Measurements from ENCODE around the gene PRR30.

DNA sequence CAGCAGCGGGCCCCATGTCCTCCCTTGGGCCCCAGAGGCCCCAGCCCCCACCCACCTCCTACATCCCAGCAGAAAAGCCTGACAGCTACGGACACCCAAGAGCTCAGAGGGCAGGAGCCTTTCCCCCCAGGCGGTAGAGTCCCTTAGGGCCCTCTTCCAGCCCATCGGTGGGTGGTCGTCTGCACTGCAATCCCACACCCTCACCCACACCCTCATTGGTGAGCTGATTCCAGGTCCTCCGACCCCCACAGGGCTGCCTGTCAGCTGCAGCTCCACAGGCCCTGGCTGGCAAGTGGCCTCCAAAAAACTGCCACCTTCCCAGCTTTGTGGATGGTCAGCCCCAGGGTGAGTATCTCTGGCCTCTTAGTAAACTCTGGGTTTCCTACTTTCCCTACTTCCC is 20.1 kb upstream of the PRR30 start:
- TF ChIP-seq, protein P1, sequence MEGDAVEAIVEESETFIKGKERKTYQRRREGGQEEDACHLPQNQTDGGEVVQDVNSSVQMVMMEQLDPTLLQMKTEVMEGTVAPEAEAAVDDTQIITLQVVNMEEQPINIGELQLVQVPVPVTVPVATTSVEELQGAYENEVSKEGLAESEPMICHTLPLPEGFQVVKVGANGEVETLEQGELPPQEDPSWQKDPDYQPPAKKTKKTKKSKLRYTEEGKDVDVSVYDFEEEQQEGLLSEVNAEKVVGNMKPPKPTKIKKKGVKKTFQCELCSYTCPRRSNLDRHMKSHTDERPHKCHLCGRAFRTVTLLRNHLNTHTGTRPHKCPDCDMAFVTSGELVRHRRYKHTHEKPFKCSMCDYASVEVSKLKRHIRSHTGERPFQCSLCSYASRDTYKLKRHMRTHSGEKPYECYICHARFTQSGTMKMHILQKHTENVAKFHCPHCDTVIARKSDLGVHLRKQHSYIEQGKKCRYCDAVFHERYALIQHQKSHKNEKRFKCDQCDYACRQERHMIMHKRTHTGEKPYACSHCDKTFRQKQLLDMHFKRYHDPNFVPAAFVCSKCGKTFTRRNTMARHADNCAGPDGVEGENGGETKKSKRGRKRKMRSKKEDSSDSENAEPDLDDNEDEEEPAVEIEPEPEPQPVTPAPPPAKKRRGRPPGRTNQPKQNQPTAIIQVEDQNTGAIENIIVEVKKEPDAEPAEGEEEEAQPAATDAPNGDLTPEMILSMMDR (IDR thresholded peaks at IDR 0.05; ENCODE audit: insufficient read depth, low read length): no peak
- TF ChIP-seq, protein P2, sequence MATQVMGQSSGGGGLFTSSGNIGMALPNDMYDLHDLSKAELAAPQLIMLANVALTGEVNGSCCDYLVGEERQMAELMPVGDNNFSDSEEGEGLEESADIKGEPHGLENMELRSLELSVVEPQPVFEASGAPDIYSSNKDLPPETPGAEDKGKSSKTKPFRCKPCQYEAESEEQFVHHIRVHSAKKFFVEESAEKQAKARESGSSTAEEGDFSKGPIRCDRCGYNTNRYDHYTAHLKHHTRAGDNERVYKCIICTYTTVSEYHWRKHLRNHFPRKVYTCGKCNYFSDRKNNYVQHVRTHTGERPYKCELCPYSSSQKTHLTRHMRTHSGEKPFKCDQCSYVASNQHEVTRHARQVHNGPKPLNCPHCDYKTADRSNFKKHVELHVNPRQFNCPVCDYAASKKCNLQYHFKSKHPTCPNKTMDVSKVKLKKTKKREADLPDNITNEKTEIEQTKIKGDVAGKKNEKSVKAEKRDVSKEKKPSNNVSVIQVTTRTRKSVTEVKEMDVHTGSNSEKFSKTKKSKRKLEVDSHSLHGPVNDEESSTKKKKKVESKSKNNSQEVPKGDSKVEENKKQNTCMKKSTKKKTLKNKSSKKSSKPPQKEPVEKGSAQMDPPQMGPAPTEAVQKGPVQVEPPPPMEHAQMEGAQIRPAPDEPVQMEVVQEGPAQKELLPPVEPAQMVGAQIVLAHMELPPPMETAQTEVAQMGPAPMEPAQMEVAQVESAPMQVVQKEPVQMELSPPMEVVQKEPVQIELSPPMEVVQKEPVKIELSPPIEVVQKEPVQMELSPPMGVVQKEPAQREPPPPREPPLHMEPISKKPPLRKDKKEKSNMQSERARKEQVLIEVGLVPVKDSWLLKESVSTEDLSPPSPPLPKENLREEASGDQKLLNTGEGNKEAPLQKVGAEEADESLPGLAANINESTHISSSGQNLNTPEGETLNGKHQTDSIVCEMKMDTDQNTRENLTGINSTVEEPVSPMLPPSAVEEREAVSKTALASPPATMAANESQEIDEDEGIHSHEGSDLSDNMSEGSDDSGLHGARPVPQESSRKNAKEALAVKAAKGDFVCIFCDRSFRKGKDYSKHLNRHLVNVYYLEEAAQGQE (IDR thresholded peaks at IDR 0.05; ENCODE audit: insufficient replicate concordance, low read depth): no peak
- TF ChIP-seq POLR2AphosphoS5 (IDR thresholded peaks at IDR 0.05; ENCODE audit: low read depth) (no peak), GABPA (IDR thresholded peaks at IDR 0.05; ENCODE audit: low read depth) (no peak), SPI1 (IDR thresholded peaks at IDR 0.05; ENCODE audit: borderline replicate concordance, low read depth) (no peak)

All from HL-60 (cell line).